ENCODE data around the gene MZT2B. TPM values are rescaled to one million over a fixed set of nuclear protein-coding genes. Genes with fewer than 3 reads are reported as not detected.
A peak's percentile ranks its signal among the peaks of the same experiment; 100 is the strongest.
"Not testable (repeated sequence)": the region's sequence is repeated elsewhere in the genome, so short reads cannot be mapped to it uniquely, and the experiment has no call there.

Gene MZT2B, protein sequence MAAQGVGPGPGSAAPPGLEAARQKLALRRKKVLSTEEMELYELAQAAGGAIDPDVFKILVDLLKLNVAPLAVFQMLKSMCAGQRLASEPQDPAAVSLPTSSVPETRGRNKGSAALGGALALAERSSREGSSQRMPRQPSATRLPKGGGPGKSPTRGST
- 262 and 276 TPM in 2 replicates for total RNA-seq

DNA sequence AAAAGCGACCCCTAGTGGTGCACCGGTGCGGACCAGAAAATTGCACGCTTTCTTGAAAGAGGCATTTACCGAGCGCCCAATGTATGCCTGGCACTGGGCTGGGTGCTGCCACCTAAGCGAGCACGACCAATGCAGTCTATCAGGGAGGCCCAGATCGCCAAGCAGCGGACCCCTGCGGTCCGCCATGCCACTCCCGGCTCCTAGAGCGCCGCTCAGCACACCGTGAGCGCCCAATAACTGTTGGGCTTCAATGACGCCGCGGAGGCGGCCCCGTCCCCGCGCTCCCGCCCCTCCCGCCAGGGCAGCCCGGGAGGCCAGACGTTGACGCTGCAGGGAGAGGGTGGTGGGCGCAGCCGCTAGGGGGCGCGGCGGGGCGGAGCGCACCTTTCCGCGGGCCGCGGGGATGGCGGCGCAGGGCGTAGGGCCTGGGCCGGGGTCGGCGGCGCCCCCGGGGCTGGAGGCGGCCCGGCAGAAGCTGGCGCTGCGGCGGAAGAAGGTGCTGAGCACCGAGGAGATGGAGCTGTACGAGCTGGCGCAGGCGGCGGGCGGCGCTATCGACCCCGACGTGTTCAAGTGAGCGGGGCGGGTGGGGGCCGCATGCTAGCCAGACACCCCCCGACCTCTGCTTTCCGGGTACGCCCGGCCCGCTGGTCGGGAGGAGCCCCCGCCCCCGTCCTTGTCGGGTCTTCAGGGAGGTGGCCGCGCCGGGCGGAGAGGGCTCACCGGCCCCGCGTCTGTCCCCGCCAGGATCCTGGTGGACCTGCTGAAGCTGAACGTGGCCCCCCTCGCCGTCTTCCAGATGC lies at the start of gene MZT2B:
MZT2B (plus strand) TSS at position 383 of the 803 bp plus-strand sequence; CDS start at position 404, 21 bp downstream.
- H3K36me3 ChIP-seq (ENCODE audit: control insufficient read depth, insufficient read depth, low read length); H3K27me3 ChIP-seq (ENCODE audit: control insufficient read depth, insufficient read depth, low read length): not testable (repeated sequence)
- peak; percentile 29 for DNase-seq (ENCODE audit: low read depth)

DNA sequence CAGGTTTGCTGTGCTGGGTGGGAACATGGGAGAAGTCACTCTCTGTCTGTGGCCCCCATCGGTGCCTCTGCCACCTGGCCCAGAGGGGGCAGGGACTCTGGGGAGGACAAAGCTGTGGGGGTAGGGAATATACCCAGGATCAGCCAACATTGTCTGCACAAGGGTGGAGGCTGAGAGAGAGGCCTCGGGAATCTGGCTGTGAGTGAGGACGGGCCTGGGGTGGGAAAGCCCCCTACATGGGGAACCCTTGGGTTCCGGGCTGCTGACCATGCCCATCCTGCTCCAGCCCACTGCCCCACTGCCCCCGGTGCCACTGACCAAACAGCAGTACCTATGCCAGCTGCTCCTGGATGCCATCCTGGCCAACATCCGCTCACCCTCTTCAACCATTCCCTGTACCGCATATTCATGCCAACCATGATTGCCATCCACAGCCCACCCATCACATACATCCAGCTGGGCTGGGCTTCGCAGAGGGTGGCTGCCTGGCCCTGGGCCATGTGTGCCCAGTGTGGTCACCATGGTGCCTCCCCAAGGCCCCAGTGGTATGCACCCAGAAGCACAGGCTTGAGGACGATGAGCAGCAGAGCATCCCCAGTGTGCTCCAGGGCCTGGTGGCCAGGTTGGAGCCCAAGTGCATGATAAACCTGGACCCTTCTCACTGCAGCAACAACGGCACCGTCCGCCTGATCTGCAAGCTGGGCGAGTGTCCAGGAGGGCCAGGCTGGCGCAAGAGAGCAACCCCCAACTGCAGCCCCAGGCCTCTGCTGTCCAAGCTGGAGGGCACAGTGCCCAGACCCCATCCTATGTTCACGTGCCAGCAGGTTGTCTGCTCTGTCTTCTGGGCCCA lies 46.1 kb upstream of the MZT2B start:
- no peak for DNase-seq (ENCODE audit: low read depth)
- H3K4me3 ChIP-seq (ENCODE audit: low read depth, low read length): no peak overlapping the region
- no peaks in the 10 kb centered on the region for H3K27me3 ChIP-seq (ENCODE audit: control insufficient read depth, insufficient read depth, low read length)
- TF ChIP-seq, protein P1, sequence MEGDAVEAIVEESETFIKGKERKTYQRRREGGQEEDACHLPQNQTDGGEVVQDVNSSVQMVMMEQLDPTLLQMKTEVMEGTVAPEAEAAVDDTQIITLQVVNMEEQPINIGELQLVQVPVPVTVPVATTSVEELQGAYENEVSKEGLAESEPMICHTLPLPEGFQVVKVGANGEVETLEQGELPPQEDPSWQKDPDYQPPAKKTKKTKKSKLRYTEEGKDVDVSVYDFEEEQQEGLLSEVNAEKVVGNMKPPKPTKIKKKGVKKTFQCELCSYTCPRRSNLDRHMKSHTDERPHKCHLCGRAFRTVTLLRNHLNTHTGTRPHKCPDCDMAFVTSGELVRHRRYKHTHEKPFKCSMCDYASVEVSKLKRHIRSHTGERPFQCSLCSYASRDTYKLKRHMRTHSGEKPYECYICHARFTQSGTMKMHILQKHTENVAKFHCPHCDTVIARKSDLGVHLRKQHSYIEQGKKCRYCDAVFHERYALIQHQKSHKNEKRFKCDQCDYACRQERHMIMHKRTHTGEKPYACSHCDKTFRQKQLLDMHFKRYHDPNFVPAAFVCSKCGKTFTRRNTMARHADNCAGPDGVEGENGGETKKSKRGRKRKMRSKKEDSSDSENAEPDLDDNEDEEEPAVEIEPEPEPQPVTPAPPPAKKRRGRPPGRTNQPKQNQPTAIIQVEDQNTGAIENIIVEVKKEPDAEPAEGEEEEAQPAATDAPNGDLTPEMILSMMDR (IDR thresholded peaks at IDR 0.05; ENCODE audit: insufficient read depth, low read length, poor library complexity, severe bottlenecking): no peak
- no peaks in the 10 kb centered on the region for H3K36me3 ChIP-seq (ENCODE audit: control insufficient read depth, insufficient read depth, low read length)

More for the DNA sequence above, at the start of gene MZT2B:
- peak within 1 kb of the TSS; percentile 79 for H3K4me3 ChIP-seq (ENCODE audit: low read depth, low read length)
- TF ChIP-seq, protein P1 (IDR thresholded peaks at IDR 0.05; ENCODE audit: insufficient read depth, low read length, poor library complexity, severe bottlenecking): peak; percentile 54

DNA sequence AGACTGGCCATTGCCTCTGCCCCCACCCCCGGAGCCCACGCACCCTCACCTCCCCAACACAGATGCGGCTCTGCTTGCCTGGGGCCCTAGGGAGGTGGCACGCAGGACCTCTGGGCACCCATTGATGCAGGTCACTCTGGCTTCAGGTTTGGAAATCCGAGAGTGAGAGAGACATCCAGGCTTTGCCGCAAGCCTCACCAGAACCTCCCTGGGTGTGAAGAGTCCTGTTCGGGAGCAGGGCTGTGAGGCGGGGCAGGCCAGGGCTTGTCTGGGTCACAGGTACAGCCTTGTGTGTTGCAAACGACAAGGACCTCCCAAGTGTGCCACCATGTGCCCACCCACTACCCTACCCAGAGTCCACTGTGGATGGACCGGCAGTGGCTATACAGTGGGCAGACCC lies 45.5 kb upstream of the MZT2B start:
- H3K27me3 ChIP-seq (ENCODE audit: control insufficient read depth, insufficient read depth, low read length); H3K4me3 ChIP-seq (ENCODE audit: low read depth, low read length); DNase-seq (ENCODE audit: low read depth); H3K36me3 ChIP-seq (ENCODE audit: control insufficient read depth, insufficient read depth, low read length): not testable (repeated sequence)

DNA sequence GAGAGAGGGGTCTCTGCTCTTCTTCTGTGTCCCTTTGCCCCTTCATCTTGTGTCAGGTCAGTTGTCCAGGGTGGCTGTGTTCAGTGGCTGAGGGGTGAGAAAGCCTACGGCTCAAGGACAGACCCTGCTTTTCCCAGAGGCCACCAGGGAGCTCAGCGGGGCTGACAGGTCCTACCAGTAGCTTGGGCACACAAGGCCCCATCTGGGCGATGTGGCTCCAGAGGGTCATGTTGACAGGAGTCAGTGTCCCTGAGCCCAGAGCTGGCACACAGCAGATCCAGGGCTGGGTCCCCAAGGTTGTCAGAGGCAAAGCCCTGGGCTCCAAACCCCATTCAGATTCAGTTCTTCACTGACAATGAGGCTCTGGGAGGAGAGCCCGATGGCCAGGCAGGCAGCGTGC lies 44.9 kb upstream of the MZT2B start:
- DNase-seq (ENCODE audit: low read depth); H3K4me3 ChIP-seq (ENCODE audit: low read depth, low read length); H3K36me3 ChIP-seq (ENCODE audit: control insufficient read depth, insufficient read depth, low read length); H3K27me3 ChIP-seq (ENCODE audit: control insufficient read depth, insufficient read depth, low read length): not testable (repeated sequence)

DNA sequence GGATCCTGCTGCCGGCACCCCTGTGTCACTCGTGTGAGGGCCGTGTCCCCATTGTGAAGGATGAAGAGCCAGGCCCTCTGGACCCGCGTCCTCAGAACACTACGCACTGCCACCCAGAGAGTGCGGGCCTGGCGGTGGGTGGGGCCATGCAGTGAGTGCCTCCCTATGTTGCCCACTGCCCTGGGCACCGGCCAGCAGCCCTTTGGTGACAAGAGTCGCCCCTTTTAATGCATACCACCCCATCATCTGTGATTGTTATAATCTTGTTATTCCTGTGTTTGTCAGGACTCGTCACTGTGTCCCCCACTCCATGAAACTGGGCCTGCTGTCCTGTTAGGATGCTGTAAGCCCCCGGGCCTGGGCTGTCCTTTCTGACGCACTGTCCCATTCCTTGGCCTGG lies 43.7 kb upstream of the MZT2B start:
- not testable (repeated sequence) for H3K27me3 ChIP-seq (ENCODE audit: control insufficient read depth, insufficient read depth, low read length); DNase-seq (ENCODE audit: low read depth); H3K4me3 ChIP-seq (ENCODE audit: low read depth, low read length); H3K36me3 ChIP-seq (ENCODE audit: control insufficient read depth, insufficient read depth, low read length)

DNA sequence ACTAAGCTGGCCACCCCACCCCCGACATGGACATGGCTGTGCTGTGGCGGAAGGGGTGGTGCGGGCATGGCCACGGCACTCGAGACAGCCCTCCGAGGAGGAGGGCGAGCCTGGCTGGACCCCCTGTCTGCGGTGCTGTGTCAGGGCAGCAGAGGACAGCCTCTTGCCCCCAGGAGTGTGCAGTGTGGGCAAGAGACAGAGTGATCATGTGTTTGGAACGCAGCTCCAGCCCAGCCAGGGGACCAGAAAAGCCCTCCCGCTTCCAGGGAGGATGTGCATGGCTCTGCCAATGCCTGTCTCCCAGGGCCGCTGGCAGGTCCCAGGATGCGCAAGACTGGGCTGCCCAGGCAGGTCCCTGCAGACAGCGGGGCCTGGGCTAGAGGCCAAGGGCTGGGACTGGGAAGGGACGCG lies 43.2 kb upstream of the MZT2B start:
- H3K4me3 ChIP-seq (ENCODE audit: low read depth, low read length); H3K27me3 ChIP-seq (ENCODE audit: control insufficient read depth, insufficient read depth, low read length); H3K36me3 ChIP-seq (ENCODE audit: control insufficient read depth, insufficient read depth, low read length); DNase-seq (ENCODE audit: low read depth): not testable (repeated sequence)

DNA sequence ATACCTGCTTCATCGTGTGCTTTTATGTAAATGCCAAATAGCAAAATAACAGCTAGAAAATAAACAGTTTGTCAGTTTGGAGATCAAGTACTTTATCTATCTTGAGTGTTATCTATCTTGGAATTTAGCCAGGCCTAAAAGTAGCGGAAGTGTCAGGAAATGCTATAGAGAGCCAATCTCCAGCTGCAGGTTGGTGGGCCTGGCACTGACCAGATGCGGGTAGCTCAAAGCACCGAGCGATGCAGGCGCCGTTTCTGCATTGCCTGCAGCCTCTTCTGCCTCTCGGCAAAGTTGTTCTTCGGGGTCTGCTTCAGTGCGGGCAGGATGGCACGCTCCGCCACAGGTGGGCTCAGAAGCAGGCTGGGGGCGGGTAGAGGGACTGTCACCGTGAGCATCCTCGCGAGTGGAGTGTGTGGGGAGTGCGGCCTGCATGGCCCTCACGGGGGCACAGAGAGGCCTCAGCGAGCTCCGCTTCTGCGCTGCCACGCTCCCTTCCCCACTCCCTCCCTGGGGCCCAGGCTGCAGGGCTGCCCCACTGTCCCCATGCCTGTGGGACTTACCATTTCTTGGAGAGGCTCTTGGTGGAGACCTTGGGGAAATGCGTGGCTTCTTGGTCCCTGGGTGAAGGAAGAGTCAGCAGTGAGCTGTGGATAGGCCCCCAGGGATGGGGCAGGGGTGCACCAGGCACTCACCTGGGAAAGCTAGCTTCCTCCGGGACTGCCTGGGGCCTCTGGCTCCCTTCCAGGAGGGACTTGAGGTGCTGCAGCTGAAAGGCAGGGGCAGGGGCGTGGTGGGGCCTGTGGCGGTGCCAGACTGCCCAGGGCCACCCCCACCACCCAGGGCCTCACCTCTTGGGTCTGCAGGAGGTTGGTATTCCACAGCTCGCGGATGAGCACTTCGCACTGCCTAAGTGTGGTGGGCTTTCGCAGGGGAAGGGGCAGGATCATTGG lies 42.5 kb upstream of the MZT2B start:
- not testable (repeated sequence) for H3K27me3 ChIP-seq (ENCODE audit: control insufficient read depth, insufficient read depth, low read length); H3K4me3 ChIP-seq (ENCODE audit: low read depth, low read length); H3K36me3 ChIP-seq (ENCODE audit: control insufficient read depth, insufficient read depth, low read length); DNase-seq (ENCODE audit: low read depth)

DNA sequence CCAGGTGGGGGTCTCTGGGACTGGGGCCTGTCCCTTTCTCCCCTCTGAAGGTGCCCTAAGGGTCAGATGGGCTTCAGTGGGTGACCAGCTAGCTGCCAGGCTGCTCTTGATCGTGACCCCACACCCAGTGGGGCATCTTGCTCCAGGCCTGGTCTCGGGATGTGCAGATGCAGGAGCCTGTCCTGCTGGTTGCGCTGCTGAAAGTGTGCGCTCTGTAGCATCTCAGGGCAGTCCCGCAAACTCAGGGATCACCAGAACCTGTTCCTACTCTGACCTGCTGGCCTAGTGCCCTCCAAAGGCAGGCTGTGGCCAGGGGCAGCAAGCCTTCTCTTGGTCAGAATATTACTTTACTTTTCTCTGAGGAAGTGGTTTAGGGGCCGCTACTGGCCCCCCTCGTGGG lies 41.5 kb upstream of the MZT2B start:
- DNase-seq (ENCODE audit: low read depth); H3K27me3 ChIP-seq (ENCODE audit: control insufficient read depth, insufficient read depth, low read length): not testable (repeated sequence)

DNA sequence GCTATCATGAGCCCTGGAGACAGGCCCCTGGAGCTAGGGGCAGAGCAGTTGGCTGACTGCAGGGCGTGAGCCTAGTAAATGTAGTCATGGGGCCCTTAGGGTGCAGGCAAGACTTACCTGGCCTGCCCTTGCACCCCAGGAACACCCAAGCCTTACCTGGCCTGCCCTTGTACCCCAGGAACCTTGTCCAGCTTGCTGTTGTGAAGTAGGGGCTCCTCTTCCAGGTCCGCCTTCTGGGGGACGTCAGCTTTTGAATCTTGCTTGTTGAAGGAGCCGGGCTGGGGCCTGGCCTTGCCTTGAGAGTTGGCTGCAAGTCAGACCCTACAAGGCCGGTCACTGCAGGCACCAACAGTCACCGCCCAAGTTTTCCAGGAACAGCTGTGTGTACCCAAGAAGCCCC lies 41.1 kb upstream of the MZT2B start:
- not testable (repeated sequence) for H3K27me3 ChIP-seq (ENCODE audit: control insufficient read depth, insufficient read depth, low read length); H3K4me3 ChIP-seq (ENCODE audit: low read depth, low read length); DNase-seq (ENCODE audit: low read depth); H3K36me3 ChIP-seq (ENCODE audit: control insufficient read depth, insufficient read depth, low read length)

More for the DNA sequence above, 41.5 kb upstream of the MZT2B start:
- H3K36me3 ChIP-seq (ENCODE audit: control insufficient read depth, insufficient read depth, low read length); H3K4me3 ChIP-seq (ENCODE audit: low read depth, low read length): not testable (repeated sequence)

DNA sequence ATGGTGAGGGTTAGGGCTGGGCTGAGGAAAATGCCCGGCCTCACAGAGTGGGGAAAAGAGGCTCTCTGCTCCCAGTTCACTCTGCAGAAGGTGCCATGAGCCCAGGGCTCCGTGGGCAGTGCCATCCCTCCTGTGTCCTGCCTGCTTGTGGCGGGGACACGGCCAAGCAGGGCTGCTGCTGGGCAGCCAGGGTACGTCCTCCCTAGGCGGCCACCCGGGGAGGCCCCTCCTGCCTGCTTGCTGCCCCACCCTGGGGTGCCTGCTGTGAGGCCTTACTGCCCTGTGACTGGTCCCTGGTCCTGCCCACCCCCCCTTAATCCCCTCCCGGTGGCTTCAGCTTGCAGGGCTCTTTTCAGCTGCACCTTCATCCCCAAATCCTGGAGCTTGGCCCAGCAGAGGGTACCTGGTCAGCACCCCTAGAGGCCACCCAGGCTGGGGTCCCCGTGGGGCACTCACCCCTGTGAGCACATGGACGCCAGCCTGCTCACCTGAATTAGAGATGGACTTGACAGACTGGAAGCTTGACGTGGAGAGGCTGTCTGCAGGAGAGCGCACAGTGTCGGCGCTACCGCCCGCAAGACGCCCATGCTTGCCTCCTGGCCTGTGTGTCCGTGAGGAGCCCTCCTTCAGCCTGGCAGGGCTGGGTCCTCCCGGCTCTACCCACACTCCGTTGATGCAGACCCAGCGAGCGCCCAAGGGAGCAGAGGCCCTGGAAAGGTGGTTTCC lies 40.3 kb upstream of the MZT2B start:
- not testable (repeated sequence) for H3K27me3 ChIP-seq (ENCODE audit: control insufficient read depth, insufficient read depth, low read length); H3K36me3 ChIP-seq (ENCODE audit: control insufficient read depth, insufficient read depth, low read length); DNase-seq (ENCODE audit: low read depth); H3K4me3 ChIP-seq (ENCODE audit: low read depth, low read length)

All from kidney epithelial cell (primary cell).